HG03135 (cell line): ENCODE results near the gene NELL1.

Experiments used
- ATAC-seq: cut with Tn5 transposase; IDR thresholded peaks from one replicate; pipeline ENCODE4 v1.9.1; 2021; ENCODE audit warnings: mild to moderate bottlenecking, moderate library complexity; ENCODE audit not compliant: unreplicated experiment

Gene NELL1

GRCh38 chr11:20668844-20669819 is at the start of gene NELL1:
Gene NELL1, plus strand, starts transcription at chr11:20669586.
- ATAC-seq = no peak

- ATAC-seq = no peak
Observed at GRCh38 chr11:20620988-20621387, 48.4 kb upstream of the NELL1 start.

- no peak for ATAC-seq
Observed at GRCh38 chr11:20621679-20622078, 47.7 kb upstream of the NELL1 start.

- no peak for ATAC-seq
Observed at GRCh38 chr11:20623252-20623651, 46.1 kb upstream of the NELL1 start.

GRCh38 chr11:20626279-20626678 is 43.1 kb upstream of the NELL1 start:
- no peak for ATAC-seq

GRCh38 chr11:20627026-20627425 is 42.4 kb upstream of the NELL1 start:
- ATAC-seq = no peak

- ATAC-seq = no peak
Observed at GRCh38 chr11:20627701-20628100, 41.7 kb upstream of the NELL1 start.

- no peak for ATAC-seq
Observed at GRCh38 chr11:20631519-20632168, 37.7 kb upstream of the NELL1 start.

GRCh38 chr11:20632169-20632532 is 37.2 kb upstream of the NELL1 start:
- ATAC-seq = no peak

GRCh38 chr11:20634044-20634443 is 35.3 kb upstream of the NELL1 start:
- ATAC-seq = no peak

GRCh38 chr11:20634781-20635180 is 34.6 kb upstream of the NELL1 start:
- no peak for ATAC-seq

GRCh38 chr11:20638074-20638473 is 31.3 kb upstream of the NELL1 start:
- no peak for ATAC-seq

GRCh38 chr11:20639688-20640087 is 29.7 kb upstream of the NELL1 start:
- no peak for ATAC-seq

- no peak for ATAC-seq
Observed at GRCh38 chr11:20640401-20640800, 29.0 kb upstream of the NELL1 start.

- ATAC-seq = no peak
Observed at GRCh38 chr11:20644360-20644759, 25.0 kb upstream of the NELL1 start.

GRCh38 chr11:20647976-20648565 is 21.3 kb upstream of the NELL1 start:
- ATAC-seq = no peak

GRCh38 chr11:20652150-20652806 is 17.1 kb upstream of the NELL1 start:
- ATAC-seq = no peak

GRCh38 chr11:20654038-20654437 is 15.3 kb upstream of the NELL1 start:
- ATAC-seq = no peak

- ATAC-seq = no peak
Observed at GRCh38 chr11:20656901-20657300, 12.5 kb upstream of the NELL1 start.

- ATAC-seq = no peak
Observed at GRCh38 chr11:20658135-20658534, 11.3 kb upstream of the NELL1 start.

GRCh38 chr11:20661445-20661844 is 7.9 kb upstream of the NELL1 start:
- ATAC-seq = no peak
